KG1 (cell line): ENCODE data around the gene SLC18A3.

Source experiments
- DNase-seq: peaks from one replicate; lab custom pipeline; 2025; lab: John Stamatoyannopoulos, UW

Gene SLC18A3

GRCh38 chr10:49627644-49628247, 17.6 kb downstream of the SLC18A3 start:
- no peak for DNase-seq

DNA sequence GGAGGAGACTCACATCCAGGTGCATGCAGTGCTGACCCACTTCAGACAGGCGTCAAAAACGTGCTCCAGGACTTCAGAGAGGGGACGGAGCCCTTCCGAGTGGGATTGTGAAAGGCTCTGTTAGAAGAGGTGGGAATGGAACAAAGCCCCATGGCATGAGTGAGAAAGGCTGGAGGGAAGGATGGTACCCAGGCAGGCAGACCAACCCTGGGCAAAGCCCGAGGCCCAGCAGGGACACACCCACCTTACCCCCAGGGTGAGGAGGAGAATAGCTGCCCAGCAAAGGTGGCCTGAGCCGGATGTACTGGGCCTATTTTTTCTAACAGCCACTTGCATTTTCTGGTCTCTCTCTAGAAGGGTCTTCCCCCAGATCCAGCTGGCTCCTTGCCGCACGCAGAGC, 18.5 kb downstream of the SLC18A3 start:
- no peak for DNase-seq

GRCh38 chr10:49629431-49629881, 19.3 kb downstream of the SLC18A3 start:
- no peak for DNase-seq

DNA sequence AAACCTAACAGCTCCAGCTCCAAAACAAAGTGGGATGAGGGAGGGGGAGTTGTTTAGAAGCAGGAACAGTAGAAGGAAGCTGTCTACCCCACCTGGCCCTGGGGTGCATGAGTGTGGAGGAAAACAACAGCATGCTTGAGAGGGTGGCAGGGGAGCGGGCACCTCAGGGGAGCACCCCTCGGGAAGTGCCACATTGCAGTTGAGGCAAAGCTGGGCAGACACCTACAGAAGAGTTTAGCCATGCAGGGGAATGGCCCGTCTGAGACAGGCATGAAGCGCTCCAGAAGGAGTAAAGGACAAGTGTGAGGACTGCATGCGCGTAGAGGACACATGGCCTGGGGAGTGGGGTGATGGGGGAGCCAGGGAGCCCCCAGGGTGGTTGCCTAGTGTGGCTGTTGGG, 21.9 kb downstream of the SLC18A3 start:
- no peak for DNase-seq

DNA sequence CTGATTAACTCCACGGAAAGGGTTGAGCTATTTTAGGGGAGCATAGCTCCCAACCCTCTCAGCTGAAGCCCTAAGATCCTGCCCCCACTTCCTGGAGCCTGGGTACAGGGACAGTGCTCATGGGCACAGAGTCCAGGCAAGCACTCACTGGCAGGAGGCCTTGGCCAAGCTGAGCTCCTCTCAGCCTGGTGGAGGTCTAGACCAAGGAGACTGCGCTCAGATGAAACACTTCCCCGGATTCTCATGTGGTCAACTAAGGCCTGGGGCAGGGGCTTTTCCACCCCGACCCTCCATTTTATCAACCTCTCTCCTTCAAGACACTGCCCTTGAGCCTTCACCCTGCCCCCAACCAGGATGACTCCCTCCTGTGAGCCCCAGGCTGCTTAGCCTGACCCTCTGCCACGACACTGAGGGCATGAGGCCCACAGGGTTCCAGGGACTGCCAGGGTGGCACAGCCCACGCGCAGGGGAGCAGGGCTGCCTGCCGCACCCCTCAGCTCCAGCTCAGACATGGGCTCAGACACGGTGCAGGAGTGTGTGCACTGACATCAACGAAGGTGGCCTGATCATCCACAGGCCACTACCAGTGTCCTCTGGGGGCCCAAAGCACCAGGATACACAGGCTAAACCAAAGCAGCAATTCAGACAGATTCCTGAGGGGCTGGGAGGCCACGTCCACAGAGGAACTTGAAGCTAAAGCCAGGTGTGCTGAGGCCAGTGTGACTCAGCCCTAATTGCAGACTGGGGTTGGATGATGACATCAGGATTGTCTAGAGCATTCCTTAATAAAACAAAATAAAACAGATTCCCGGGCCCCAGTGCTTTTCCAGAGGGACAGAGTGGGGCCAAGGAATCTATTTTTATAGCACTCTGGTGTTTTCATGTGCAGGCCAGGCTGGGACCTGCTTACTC, 22.6 kb downstream of the SLC18A3 start:
- DNase-seq = no peak

GRCh38 chr10:49633327-49634068, 23.4 kb downstream of the SLC18A3 start:
- DNase-seq = no peak

- no peak for DNase-seq
These were observed 24.1 kb downstream of the SLC18A3 start for GRCh38 chr10:49634069-49634660.

DNA sequence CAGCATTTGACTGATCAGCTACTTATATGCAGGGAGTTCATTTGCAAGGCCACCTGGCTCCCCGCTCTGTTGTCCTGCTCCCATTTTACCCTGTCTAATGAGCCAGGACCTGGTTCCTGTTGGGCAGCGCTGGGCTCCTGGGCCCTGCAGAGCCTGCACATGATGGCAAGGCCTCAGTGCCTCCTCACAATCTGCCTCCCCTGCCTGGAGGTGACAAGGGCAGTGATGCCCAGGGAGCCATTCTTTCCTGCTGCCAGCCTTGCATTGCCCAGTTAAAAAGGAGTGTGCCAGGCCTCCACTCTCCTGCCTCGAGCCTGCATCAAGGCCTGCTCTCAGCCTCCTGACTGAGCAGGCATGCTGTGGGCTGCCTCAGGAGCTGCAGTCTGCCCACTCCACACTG, 32.2 kb downstream of the SLC18A3 start:
- DNase-seq = no peak

- DNase-seq = no peak
These were observed 33.3 kb downstream of the SLC18A3 start for GRCh38 chr10:49643241-49644034.

DNA sequence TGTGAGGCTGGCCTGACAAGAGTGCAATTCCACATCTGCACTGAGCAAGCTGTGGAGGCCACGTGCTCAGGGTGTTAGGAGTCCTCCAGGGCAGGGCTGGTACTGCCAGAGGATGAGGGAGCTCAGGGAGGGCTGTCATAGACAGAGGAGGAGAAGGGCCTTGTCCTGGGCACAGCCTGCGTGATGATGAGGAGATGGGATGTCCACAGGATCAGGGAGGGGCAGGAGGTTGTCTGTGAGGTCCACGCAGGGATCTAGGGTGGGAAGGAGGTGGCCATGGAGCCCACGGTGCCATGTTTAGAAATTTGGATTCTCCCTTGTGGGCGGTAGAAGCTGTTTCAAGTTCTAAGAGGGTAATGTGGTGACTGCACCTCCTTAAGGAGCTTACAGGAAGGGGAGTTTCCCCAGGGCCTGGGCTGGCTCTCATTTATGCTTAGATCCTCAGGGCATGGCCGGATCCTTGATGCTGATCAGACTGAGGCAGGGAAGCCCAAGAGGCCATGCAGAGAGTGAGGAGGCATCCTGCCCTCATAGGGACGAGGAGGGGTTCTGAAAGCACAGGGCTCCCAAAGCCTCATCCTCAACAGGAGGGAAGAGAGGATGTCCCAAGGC, 34.0 kb downstream of the SLC18A3 start:
- DNase-seq = no peak

DNA sequence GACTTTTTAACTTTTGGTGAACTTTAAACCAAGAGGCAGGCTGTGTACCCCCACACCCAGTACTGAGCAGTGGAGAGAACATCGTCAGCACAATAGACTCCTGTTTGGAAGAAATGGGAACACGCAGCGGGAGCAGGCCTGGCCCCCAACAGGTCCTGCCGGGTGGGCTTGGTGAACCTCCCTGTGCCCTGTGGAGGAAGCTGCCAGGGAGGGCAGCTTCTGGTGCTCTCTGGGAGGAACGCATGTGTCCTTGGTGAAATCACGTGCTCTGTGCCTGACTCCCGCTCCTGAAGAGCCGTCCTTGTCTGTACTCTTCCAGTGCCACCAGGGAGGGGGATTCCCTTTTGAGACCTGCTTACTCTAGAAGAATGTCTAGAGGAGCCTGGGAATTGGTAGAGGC, 35.3 kb downstream of the SLC18A3 start:
- DNase-seq = no peak

DNA sequence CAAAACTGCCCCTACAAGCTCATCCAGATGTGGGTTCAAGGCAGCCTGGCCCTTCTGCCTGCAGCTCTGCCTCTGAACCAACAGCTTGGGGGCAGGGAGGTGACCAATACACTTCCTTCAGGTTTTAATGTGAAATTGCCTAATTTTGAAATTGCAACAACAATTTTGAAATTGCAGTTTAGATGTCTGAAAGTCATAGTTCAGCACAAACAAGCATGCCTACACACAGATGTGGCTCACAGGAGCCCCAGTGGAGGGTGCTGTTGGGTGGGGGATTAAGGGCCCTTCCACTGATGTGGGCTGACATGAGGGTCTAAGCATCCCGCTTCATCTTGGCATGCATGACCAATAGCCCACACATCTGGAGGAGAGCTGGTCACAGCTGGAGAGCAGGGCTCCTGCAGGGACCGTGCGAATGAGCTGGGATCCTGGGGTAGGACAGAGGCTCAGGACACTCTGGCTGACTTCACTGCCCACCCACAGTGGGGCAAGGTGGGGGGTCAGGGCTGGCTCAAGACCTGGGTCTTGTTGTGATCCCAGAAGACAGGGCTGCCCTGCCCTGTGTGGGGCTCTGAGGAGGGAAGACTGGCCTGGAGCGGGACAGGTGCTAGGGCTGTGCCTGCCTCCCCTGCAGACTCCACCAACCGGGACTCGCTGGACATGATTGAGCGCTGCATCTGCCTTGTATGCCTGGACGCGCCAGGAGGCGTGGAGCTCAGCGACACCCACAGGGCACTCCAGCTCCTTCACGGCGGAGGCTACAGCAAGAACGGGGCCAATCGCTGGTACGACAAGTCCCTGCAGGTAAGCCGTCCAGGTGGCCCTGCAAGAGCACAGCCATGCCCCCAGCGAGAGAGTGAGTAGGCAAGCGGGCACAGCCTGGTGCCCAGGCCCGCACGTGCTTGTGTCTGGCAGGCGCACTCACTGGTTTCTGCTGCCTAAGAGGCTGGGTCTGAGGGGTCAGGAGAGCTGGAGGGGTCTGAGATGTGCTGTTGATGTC, 36.1 kb downstream of the SLC18A3 start:
- DNase-seq = no peak

GRCh38 chr10:49647554-49647953, 37.4 kb downstream of the SLC18A3 start:
- DNase-seq = no peak

DNA sequence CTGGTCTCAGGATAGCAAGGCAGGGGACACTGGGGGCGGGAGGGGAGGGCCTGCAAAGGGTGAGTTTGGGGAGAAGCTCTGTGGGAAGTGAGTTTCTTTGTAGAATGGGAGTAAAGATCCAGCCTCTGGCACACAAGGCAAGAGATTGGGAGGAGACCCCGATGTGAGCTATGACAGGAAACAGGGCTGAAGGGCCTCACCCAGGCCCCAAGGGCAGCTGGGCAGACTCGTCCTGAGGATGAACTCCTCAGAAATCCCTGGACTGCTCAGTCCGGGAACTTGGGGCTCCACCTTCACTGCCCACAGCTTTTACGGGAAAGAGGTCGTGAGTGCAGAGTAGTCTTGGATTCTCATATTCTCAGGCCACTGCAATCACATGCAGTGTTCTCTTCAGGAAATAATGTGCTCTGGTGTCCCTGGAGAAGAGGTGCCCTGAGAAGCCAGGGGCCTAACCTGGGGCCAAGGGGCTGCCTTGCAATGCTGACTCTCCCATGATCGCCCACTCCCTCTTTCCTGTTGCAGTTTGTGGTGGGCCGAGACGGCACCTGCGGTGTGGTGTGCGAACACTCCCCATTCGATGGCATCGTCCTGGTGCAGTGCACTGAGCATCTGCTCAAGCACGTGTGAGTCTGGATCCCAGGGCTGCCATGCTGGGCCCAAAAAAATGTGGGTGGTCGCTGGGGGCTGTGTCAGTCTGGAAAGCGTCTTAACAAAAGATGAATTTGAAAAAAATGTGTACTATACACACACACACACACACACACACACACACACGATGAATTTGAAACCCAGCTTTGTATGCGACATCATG, 38.1 kb downstream of the SLC18A3 start:
- DNase-seq = no peak

- no peak for DNase-seq
These were observed 39.2 kb downstream of the SLC18A3 start for GRCh38 chr10:49649294-49649693.

DNA sequence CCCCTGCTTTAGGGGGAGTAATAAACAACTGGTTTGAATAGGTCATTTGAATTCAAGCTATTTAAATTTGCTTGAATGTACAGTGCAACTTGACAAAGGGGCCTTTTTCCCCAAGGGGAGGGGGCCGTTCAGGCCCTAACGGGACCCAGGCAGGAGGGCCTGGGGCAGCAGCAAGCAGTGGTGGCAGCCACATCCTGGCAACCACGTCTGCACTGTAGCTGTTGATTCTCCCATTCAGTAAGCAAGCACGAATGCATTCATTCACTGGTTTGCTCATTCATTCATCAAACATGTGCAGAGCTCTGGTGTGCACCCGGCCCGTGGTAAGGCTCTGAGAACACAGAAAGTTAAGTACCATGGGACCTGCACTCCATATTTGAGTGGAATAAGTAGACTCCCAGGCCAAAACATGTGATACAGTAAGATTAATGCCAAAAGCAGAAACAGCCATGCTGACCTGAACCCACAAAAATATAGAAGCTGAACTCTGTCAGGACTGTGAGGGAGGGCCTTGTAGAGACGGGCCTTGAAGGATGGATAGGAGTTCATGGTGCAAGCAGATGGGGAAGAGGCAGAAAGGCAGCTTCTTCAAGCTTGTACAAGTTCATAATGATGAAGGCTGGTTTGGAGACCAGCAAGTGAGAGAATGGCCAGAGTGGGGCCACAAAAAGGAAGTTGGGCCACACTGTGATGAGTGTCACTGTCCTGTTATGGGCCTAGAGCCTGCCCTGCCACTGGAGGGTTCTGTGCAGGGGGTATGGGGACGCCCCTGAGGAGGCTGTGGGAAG, 40.0 kb downstream of the SLC18A3 start:
- DNase-seq = no peak

DNA sequence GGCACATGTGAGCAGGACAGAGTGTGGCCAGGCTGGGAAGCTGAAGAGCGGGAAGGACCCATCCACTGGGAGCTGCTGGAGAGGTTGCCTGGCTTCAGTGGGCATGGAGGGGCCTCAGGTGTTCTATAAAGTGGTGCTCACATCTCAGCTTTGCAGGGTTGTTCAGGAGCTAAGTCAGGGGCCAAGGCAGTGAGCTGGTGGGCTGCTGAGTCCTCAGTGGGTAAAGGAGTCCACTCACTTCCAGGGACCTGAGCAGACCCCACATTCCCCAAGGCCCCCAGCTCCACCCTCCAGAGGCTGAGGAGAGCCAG, 40.6 kb downstream of the SLC18A3 start:
- no peak for DNase-seq
